Stimulated activated naive CD4-positive, alpha-beta T cell (primary cell): Measurements from ENCODE around the gene DLST.

Experiments used
- DNase-seq, 6 experiments: peaks; one replicate each; lab custom pipeline; 2025; lab: John Stamatoyannopoulos, UW

Gene DLST

GRCh38 chr14:74860899-74861733 lies 20.6 kb upstream of the DLST start:
- DNase-seq = peak; percentile 68 to 90 (median 88)

GRCh38 chr14:74861734-74862090 lies 20.0 kb upstream of the DLST start:
- no peak for DNase-seq

GRCh38 chr14:74863274-74863673 lies 18.4 kb upstream of the DLST start:
- no peak for DNase-seq

GRCh38 chr14:74864198-74864597 lies 17.5 kb upstream of the DLST start:
- DNase-seq = no peak

- DNase-seq = no peak
These were observed 16.6 kb upstream of the DLST start for GRCh38 chr14:74865156-74865555.

GRCh38 chr14:74866708-74867389 lies 14.9 kb upstream of the DLST start:
- DNase-seq = no peak

- peak in 5 of 6 experiments; percentile 6 to 31 (median 21) for DNase-seq
These were observed 14.0 kb upstream of the DLST start for GRCh38 chr14:74867673-74868072.

- DNase-seq = no peak
These were observed 13.0 kb upstream of the DLST start for GRCh38 chr14:74868739-74869138.

- no peak for DNase-seq
These were observed 9.9 kb upstream of the DLST start for GRCh38 chr14:74871819-74872218.

- DNase-seq = no peak
These were observed 6.5 kb upstream of the DLST start for GRCh38 chr14:74875204-74875603.

GRCh38 chr14:74875941-74876913 lies 5.5 kb upstream of the DLST start, which contains the start of gene PROX2:
TSS of gene PROX2 (minus strand) at chr14:74876145. CDS start at chr14:74863834, 12,311 bp downstream.
- peak in 1 of 6 experiments; percentile 4 for DNase-seq

GRCh38 chr14:74879427-74880182 lies 2.1 kb upstream of the DLST start:
- no peak for DNase-seq

- DNase-seq = peak; percentile 42 to 86 (median 66)
These were observed 596 bp downstream of the DLST start for GRCh38 chr14:74882103-74882920.

GRCh38 chr14:74886001-74886400 lies 4.3 kb downstream of the DLST start:
- no peak for DNase-seq

GRCh38 chr14:74888164-74889158 lies 6.7 kb downstream of the DLST start:
- peak in 1 of 6 experiments; percentile 16 for DNase-seq

- DNase-seq = no peak
These were observed 8.5 kb downstream of the DLST start for GRCh38 chr14:74890262-74890661.

- no peak for DNase-seq
These were observed 10.2 kb downstream of the DLST start for GRCh38 chr14:74891870-74892269.

- DNase-seq = no peak
These were observed 11.0 kb downstream of the DLST start for GRCh38 chr14:74892745-74893144.

- DNase-seq = no peak
These were observed 11.9 kb downstream of the DLST start for GRCh38 chr14:74893614-74894091.
